Islet precursor cell (in vitro differentiated cells): ENCODE measurements around the gene ARHGEF12.

Source experiments
- DNase-seq: peaks from one replicate; pipeline ENCODE4 v3.0.0-alpha.2; 2018

The ARHGEF12 gene

DNA sequence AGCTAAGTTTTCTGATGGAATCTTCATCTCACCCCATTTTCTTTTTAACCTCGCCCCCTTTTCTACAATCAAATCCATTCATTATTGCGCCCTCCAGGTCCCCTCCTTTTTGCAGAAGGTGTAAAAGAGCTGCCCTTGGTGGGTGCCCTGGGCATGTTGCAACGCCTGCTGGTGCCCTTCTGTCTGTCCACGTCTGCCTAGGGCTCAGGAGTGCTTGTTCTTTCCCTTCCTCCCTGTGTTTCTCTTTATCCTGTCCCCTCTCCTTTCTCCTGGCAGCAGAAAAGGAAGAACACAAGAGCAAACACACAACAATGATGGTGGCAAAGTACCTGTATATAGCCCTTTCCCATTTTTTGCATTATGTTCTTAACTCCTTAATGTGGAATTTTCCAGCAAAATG lies 17.3 kb upstream of the ARHGEF12 start:
- no peak for DNase-seq

DNA sequence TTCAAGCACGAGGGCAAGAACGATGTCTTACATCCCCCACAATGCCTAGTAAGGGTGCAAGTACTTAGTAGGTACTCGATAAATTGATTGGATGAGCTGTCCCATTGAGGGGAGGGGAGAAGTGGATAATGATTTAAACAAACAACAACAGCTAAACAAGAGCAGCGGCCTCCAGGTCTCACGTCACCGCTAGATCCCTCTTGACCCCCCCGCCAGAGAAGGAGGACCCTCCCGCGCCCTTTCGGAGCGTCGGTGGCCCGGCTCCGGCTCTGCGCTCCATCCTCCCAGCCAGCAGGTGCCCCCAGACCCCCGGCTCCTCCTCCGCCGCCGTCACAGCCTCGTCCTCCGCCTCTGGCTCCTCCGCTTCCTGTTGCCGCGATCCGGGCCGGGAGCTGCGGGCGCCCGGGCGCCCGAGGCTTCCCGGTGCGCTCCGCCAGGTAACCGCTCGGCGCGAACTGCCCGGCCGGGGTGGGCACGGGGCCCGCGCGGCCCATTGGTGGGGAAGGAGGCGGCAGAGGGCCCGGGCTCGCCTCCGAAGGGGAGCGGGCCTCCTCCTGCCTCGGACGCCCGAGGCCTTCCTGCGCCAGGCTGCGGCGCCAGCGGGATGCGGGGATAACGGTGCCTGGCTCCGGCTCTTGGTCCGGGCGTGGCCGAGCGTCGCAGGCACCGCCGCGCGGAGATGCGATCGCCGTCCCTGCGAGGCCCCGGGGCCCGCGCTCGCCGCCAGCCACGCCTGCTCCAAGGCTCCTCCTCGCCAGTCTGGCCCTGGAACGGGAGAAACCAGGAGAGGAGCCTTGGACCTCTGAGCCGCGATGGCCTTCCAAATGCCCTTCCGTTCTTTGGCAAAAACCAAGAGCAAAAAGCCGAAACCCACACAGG lies 11.0 kb upstream of the ARHGEF12 start, which contains the start of gene TLCD5:
TLCD5 (plus strand) TSS at position 368 of the 879 bp plus-strand sequence. CDS start 2,143 bp downstream, outside the sequence.
- DNase-seq, result peak; percentile 93

DNA sequence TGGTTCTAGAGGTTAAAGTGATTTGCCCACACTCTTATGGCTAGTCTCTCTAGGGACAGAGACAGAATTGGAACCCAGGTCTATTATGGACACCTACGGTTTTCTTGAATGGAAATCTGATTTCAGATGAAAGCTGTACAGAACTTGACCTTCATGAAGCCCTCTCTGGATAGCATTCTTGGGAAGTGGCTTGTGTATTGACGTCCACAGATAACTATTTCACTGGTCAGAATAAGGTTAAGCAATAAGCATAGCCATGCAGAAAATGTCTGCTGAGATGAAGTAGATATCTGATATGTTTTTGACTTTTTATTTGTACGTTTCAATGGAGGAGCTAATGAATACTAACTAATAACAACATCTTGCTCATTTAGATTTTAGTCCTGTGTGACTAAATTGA lies 10.0 kb upstream of the ARHGEF12 start:
- DNase-seq, result no peak

DNA sequence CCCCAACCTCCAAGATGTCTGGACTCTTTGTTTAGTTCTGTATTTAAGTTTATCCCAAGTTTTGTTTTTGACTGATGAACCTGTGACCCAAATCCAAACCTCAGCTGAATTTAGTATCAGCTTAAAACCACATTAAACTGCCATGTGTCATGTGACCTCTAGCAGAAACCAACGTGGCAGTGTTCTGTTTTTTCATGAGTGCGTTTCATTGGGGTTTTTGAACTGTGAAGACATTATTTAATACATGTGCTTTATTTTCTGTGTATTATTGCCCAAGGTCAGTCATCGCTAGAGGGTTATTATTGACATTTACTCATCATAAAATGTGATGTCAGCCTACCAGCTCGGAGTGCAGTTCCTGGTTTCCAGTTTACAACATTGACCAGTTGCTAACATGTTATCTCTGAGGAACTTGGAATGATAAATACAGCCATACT lies 9.3 kb upstream of the ARHGEF12 start:
- DNase-seq, result no peak

DNA sequence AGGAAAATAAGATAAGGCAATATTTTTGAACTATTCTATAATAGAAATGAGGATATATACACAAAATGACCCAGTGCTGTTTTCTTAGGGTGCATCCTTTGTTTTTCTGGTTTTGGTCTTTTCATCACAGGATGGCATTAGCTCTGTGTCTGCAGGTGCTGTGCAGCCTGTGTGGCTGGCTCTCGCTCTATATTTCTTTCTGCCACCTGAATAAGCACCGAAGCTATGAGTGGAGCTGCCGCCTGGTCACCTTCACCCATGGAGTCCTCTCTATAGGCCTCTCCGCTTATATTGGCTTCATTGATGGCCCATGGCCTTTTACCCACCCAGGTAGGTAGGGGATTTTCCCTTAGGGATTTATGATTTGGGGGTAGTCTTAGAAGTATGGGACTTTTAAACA lies 8.9 kb upstream of the ARHGEF12 start:
- no peak for DNase-seq

DNA sequence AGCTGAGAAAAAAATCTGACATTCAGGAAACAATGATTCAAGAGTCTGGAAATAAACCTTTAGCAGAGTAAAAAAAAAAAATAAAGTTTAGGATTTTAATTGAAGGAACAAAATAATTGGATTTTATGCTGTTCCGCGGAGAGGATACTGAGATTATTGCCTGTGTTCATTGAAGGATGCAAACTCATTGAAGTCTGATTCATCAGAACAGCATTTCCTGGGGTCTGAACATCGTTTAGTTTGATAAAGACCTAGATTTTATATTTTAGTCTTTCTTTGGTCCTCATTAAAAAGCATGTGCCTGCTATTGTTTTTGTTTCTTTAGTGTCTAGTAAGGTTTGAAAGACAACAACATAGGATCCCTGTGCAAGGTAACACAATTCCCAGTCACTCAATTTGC lies 6.7 kb upstream of the ARHGEF12 start:
- DNase-seq, result no peak

DNA sequence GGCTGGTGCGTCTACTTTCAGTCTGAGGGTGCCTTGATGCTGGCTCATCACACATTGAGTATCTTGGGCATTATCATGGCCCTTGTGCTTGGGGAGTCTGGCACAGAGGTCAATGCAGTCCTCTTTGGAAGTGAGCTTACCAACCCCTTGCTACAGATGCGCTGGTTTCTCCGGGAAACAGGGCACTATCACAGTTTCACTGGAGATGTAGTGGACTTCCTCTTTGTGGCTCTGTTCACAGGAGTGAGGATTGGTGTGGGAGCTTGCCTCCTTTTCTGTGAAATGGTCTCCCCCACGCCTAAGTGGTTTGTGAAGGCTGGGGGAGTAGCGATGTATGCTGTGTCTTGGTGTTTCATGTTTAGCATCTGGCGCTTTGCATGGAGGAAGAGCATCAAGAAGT lies 6.2 kb upstream of the ARHGEF12 start:
- DNase-seq, result no peak

DNA sequence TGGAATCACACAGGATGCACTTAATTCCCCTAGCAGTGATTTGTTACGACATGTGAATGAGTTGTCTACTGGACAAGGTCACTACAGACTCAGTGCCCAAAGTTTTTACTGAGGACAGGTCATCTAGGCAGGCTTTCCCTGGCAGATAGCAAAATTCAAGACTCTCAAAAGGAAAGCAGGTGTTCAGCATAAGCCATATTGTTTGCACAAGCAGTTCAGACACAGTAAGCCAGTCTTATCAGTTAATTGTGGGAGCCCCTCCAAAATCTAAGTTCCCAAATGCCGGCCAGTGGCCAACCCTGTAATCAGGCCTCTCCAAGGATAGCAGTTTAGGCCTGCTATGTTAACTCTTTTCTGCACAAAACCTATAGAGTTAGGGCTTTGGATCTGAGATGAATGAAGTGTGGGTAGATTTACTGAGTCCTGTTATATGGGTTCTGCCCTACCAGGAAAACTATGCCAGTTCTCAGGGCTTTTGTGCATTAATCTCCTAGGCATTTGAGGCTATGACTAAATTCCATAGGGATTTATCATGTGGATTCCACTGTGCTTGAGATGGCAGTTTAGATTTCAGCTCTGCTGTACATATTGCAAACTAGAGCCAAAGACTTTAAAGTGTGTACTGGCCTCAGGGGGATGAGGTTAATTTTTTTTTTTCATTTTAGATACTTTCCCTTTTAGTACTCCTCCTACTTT lies 4.8 kb upstream of the ARHGEF12 start:
- no peak for DNase-seq

DNA sequence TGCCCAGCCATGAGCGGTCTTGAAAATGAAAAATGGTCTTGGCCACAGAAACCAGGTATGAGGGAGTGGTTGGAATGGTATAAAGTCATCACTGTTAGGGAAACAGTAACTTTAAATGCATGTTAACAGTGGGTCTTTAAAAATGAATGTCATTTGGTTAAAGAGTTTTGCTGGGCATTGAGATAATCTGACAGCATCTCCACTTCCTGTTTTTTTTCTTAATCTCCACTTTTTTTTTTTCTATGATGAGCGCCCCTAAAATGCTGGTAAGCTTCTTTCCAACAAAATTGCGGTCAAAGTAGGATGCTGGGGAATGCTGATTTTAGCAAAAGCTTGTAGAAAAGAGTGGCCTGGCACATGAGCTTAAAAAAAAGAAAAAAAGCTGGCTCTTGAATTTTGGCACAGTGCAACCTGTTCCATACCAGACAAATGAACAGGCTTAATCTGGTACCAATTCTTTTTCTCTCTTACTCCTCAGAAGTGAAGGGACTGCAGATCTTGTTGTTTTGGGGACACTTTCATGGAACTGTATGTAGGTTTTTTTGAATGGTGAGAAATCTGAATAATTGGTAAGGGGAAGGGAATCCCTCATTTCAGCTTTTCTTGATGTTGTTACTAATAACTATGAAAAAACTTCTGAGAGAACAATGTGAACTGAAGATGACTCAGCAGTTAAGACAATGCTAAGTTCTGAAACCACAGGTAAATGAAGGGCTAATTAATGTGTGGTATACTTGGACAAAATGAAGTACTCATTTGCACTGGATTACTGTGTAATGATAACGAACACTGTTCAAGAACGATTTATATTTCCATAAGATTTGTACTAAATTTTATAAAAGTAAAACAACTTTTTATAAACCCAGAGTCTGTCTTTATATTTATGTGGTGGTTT lies 3.1 kb upstream of the ARHGEF12 start:
- DNase-seq, result no peak

DNA sequence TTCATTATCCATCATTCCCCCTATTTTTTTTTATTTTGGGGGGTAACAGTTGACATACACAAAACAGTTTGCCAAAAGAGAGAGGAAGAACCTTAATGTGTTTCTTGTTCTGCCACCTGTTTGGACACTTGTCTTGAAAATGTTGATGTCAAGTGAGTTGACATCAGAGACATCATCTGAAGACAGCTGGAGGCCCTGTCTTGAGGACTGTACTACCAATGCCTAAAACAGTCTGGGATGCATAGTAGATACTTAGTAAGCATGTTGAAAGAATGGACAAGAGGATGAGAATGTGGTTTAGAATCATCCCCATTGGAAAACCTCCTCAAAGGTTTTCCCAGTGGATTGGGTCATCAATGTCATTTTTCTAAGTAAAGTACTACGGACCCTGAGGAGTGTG lies 2.4 kb upstream of the ARHGEF12 start:
- no peak for DNase-seq

DNA sequence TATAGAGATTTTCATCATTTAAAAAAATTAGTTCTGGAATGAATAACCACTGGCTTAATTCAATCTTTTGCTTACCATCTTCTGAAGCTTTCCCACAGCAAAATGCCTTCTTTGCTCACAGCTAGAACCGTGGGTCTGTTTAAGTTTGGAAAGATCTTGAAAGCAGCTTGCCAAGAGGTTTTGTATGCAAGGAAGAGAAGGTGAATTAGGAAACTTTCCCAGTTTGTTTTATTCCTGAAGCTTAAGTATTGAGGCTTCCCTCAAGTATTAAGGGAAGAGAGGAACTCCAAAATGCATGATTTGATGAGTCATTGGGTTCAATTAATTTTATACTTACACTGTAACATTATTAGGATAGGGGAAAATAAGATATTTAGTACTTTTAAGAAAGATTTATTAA lies 1.9 kb upstream of the ARHGEF12 start:
- no peak for DNase-seq

DNA sequence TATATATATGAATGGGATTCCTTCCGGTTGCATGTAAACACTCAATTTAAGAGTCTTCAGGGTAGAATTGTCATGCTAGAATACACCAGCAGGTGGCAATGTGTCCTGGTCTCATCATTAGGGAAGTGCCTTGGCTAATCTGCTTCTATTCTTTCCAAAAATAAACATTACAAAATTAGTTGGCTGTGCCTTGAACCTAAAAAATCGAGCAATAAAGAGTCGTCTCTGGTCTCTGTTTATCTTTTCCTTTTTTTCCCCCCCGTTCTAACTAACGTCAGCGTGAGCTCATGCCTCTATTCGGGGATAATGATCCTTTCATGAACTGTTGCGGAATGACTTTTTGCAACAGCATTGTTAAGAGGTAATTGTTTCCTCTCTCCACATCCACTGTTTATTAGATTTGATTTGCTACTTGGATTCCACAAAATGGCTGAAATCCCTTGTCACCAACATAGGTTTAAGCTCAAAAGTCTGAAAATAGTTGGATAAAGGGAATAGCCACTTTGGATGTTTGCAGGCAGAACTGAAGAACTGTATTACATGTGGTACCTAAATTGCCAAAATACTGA lies 1.2 kb upstream of the ARHGEF12 start:
- DNase-seq, result peak; percentile 70

DNA sequence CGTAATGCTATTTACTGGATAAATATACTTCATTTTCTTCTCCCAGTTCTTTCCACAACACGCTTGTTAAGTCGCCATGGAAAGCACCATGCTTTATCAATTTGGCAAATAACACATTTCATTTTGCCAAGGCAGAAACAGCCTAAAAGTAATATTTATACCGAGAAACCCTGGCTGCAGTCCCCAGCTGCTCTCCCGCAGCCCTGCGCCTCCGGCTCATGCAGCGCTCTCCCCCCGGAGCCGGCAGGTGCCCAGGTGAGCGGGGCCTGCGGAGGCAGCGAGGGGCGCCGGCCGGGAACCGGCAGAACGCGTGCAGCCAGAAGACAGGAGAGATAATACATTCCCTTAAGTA lies 681 bp upstream of the ARHGEF12 start:
- DNase-seq, result no peak

DNA sequence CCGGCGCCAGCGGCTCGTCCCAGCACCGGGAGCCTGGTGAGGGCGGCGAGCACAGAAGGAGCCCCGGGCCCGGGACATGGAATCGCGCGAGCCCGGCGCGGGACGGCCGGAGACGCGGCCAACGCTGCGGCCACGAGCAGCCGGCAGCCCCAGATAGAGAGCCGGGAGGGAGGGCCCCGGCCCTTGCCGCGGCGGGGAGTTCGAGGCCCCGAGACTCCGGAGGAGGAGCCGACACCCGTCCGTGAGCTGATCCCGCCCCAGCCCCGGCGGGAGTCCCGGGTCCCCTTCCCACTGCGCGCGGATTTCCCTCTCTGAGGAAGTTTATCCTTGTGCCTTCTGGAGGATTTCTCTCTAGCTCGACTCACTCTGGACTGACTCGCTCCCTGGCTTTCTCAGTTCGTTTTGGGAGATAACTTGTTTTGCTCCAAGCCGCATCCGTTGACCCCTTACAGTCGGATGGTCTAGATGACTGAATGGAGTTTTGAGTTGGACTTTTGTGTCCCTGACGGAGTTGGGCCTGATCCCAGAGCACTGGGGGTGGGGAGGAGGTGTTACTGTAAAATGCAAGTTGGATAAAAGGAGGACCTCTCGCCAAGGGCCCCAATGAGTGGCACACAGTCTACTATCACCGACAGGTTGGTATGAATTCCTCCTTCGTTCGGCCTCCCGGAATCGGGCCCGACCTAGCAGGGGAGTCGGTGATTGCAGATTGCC lies 585 bp downstream of the ARHGEF12 start:
- peak; percentile 76 for DNase-seq

DNA sequence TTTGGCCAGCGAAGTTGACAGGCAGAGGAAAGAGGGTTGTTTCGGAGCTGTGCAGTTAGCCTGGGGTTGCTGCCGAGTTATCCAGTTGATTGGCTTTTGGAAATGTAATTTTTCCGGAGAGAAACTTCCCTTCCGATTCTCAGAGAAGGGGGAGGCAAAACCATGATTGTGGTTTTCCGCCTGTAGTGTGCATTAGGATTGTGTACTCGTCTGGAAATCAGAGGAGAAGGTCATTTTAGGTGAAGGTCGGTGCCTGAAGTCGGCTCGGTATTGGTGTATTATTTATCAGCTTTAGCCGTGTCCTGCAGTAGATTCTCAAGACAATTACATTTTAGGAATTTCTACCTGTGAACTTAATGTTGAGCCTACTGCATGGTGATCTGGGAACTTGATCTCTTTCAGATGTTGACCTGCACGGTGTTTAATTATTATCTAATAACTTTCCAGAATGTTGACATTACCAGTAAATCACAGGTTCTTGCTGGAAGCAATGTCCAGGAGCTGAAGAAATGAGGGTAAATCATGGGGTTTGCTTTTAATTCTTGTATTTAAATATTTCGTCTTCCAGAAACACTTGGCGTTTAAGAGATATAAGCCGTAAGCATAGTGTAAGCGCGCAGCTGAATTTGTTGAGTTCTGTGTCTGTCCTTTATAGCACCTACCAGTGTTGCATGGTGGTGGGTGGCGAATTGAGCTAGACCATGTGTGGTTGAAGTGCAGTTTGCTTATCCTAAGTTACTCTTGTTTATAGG lies 1.3 kb downstream of the ARHGEF12 start:
- DNase-seq, result no peak

DNA sequence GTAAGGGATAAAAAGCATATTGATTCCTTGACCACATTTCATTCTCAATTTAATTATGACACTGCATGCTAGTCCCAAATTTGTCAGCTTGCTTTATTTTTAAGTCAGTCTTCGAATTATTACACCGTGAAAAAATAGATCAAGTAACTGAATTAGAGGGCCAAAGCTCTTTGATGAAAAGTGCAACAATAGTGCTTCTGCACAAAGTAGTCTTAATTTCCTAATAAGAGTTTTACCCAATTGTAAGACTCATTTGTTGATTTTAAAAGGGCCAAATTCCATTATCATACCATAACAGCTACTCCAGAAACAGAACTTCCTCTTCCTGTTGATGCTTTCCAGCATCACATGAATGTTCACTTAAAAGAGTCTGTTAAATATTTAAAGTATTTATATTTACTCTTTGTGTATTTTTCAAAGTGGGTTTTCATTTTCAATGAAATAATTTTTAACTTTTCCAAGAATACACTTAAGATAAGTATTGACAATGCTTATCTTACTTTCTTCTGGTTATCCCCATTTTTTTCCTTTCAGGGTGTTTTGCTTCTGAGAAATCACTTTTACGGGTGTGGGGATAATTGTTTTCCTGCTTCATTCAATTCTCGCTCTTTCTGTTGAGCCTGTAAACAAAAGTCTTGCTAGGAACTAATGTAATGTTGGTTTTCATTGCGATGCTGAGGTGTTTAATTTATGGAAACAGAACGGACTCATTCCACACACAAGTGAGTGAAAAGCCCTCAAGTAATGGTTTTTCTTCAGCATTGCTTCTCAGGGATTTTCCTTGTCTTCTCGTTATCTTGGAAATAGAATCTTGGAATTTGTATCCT lies 2.1 kb downstream of the ARHGEF12 start:
- DNase-seq, result no peak

DNA sequence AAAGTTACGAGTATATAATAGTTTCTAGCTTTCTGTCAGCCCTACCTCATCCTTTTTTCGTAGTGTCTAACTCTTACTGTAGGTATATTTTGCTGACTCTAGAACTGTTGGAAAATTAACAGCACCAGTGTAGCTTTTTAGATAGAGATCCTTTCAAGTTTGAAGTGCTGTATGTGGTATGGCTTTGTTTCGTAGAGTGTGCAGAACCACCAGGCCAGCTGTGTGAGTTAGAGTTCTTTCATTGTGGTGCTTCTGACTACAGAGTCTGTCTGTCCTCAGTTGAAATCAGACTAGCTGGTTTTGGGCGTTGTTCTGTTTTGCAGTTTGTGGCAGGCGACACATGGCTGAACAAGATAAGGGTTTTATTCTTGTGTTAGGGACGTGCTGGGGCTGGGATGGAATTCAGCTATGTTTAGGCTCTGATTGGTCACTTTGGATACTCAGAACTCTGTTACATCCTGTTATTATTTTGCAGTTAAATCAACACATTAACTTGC lies 3.2 kb downstream of the ARHGEF12 start:
- peak; percentile 73 for DNase-seq

DNA sequence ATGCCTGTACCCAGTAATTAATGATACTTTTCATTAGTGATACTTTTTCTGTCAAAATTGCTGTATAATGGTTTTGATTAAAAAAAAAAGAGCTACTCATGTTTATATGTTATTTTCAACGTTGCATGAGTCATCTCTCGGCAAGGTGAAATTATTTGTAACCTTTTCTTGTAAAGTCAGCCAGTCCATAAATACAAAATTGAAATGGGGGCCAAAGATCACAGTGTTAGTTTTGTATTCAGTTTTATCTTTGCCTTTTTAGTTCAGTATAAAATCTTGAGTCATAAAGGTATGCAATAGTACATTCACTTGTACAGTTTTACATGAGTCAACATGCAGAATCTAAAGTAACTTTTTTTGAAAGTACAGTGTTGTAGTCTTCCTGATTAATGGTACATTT lies 4.3 kb downstream of the ARHGEF12 start:
- DNase-seq, result no peak

DNA sequence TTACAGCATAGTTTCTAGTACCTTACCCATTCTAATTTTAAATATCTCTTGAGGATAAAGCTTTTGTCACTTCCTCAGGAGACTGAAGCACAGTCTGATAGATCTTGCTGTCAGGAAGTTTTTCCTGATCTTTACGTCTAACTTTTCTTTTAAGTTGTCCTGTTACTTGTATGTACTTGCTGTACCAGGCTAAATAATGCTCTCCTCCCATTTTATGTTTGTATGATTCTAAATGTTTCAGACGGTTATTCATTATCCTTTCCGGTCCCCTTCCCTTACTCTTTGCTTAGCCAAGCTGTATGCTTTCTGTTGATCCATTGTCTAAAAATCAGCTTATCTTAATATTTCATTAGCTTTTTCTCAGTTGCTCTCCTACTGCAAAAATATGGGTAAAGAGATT lies 6.0 kb downstream of the ARHGEF12 start:
- DNase-seq, result no peak

DNA sequence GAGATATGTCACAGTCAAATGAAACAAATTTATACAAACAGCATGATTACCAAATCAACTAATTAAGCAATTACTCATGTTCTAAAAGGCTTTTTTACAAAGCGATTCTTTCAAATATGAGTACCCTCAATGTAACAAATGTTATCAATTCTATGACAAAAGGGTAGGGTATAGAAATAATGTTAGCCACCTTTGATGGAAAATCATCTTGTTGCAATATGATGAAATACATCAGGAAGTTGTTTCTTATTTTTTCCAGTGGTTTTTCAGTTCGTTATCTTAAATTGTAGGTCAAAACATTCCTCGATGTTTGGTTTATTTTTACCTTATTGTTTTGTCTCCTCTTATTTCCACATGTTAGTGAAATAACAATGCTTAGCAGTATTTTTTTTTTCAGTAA lies 6.5 kb downstream of the ARHGEF12 start:
- DNase-seq, result no peak
